GM13976 (cell line): ENCODE measurements around the gene UBE2E2.

Source experiments
- DNase-seq: peaks from one replicate; pipeline ENCODE4 v3.0.0; 2012; ENCODE audit warnings: low spot score
- CTCF ChIP-seq: IDR thresholded peaks from 2 replicates; pipeline ENCODE4 v1.5.1; 2012; ENCODE audit warnings: borderline replicate concordance, mild to moderate bottlenecking; ENCODE audit not compliant: insufficient read depth; ENCODE audit errors: extremely low read depth, missing control alignments, control extremely low read depth
- in situ Hi-C: fragments of 300-500 bp; cut with MboI; formaldehyde crosslinking; loops from one replicate; pipeline ENCODE4 v1.12.0; 2022; ENCODE audit warnings: low sequenced_read_pairs, mixed read lengths, inconsistent platforms; ENCODE audit not compliant: unreplicated experiment

The UBE2E2 gene

GRCh38 chr3:23485922-23486321 is 282.8 kb downstream of the UBE2E2 start:
- no peak for DNase-seq
- in situ Hi-C loops: no loop called here
- TF ChIP-seq CTCF: no peak

GRCh38 chr3:23487015-23487414 is 283.9 kb downstream of the UBE2E2 start:
- no peak for TF ChIP-seq CTCF
- no peak for DNase-seq
- in situ Hi-C loops: no loop called here

GRCh38 chr3:23488618-23489017 is 285.5 kb downstream of the UBE2E2 start:
- in situ Hi-C loops: no loop called here
- TF ChIP-seq CTCF: no peak
- DNase-seq: no peak

GRCh38 chr3:23489300-23490158 is 286.4 kb downstream of the UBE2E2 start:
- no peak for DNase-seq
- in situ Hi-C loops: no loop called here
- TF ChIP-seq CTCF: no peak

- in situ Hi-C loops: no loop called here
- no peak for DNase-seq
- TF ChIP-seq CTCF: no peak
These were observed 287.3 kb downstream of the UBE2E2 start for GRCh38 chr3:23490459-23490858.

- in situ Hi-C loops: no loop called here
- DNase-seq: no peak
- no peak for TF ChIP-seq CTCF
These were observed 288.9 kb downstream of the UBE2E2 start for GRCh38 chr3:23492057-23492456.

- DNase-seq: no peak
- no peak for TF ChIP-seq CTCF
- in situ Hi-C loops: no loop called here
These were observed 290.8 kb downstream of the UBE2E2 start for GRCh38 chr3:23493889-23494288.
